GM12878 (cell line): ENCODE results near the gene KIF11. TPM values are rescaled to one million over a fixed set of nuclear protein-coding genes. Genes with fewer than 3 reads are reported as not detected.

Experiments used
- ATAC-seq: fragments of 200-7000 bp; cut with Tn5 transposase; 3 replicates; pipeline ENCODE4 v1.9.1; 2020; ENCODE audit warnings: mild to moderate bottlenecking, moderate library complexity
- BruUV-seq: library from RNA; stranded (reverse); fragments of 400-500 nt; replicated peaks from 2 replicates; lab custom pipeline; 2021; lab: Mats Ljungman, UMichigan
- CTCF ChIA-PET: fragments of 300-600 bp; sonication (Branson Sonifier 250); formaldehyde crosslinking; extraction: SDS; loops from one replicate; lab custom pipeline; 2021; ENCODE audit warnings: inconsistent platforms; lab: Yijun Ruan, JAX
- POLR2A ChIA-PET: fragments of 350-600 bp; formaldehyde crosslinking; extraction: SDS; loops from one replicate; lab custom pipeline; 2021; ENCODE audit warnings: inconsistent platforms; lab: Charles Lee
- RAD21 ChIA-PET: fragments of 300-600 bp; sonication (Branson Sonifier 250); formaldehyde crosslinking; loops from one replicate; lab custom pipeline; 2023; ENCODE audit warnings: antibody characterized with exemption; ENCODE audit not compliant: unreplicated experiment; lab: Charles Lee
- SMC1A ChIA-PET: fragments of 300-600 bp; sonication (Branson Sonifier 250); formaldehyde crosslinking; loops from one replicate; lab custom pipeline; 2023; ENCODE audit not compliant: unreplicated experiment, uncharacterized antibody; lab: Charles Lee
- DNase-seq: peaks from one replicate; pipeline ENCODE4 v3.0.0-alpha.2; 2011; ENCODE audit warnings: low read depth, low spot score
- FAIRE-seq: peaks from 3 replicates; lab custom pipeline; 2011; peaks lifted over from hg19 to GRCh38; lab: Jason Lieb, UNC
- H2AFZ ChIP-seq: 2 replicates; pipeline ENCODE4 v1.6.0; 2011; ENCODE audit warnings: low read depth, low read length, control low read depth; ENCODE audit not compliant: control insufficient read depth
- H3K27ac ChIP-seq: 2 replicates; pipeline ENCODE4 v1.5.1; 2011; ENCODE audit warnings: control low read depth; ENCODE audit not compliant: control insufficient read depth, insufficient read depth
- H3K27me3 ChIP-seq, 2 experiments: replicated peaks in 1 of 2; 2 replicates each; pipeline versions ENCODE4 v1.6.0 to v1.6.1; 2011; ENCODE audit warnings: low read length in 1 of 2; ENCODE audit not compliant: control insufficient read depth in 2 of 2, insufficient read depth in 2 of 2
- H3K36me3 ChIP-seq, 2 experiments: 2 replicates each; pipeline ENCODE4 v1.5.1; 2011; ENCODE audit warnings: low read length in 1 of 2; ENCODE audit not compliant: control insufficient read depth in 2 of 2, insufficient read depth in 2 of 2
- H3K4me1 ChIP-seq: 2 replicates; pipeline ENCODE4 v1.6.1; 2011; ENCODE audit warnings: mild to moderate bottlenecking, low read length, moderate library complexity, mixed read lengths; ENCODE audit not compliant: control insufficient read depth, insufficient read depth
- H3K4me2 ChIP-seq: 2 replicates; pipeline ENCODE4 v1.6.0; 2011; ENCODE audit warnings: control low read depth; ENCODE audit not compliant: control insufficient read depth, insufficient read depth
- H3K4me3 ChIP-seq: fragments of 200-600 bp; sonication (generic); 2 replicates; pipeline ENCODE4 v1.5.1; 2016
- H3K79me2 ChIP-seq: 2 replicates; pipeline ENCODE4 v1.6.0; 2011; ENCODE audit warnings: low read length; ENCODE audit not compliant: control insufficient read depth, insufficient read depth
- H3K9ac ChIP-seq: 2 replicates; pipeline ENCODE4 v1.8.0; 2011; ENCODE audit warnings: low read length, control low read depth, mixed read lengths; ENCODE audit not compliant: control insufficient read depth, insufficient read depth
- H3K9me3 ChIP-seq: replicated peaks from 3 replicates; pipeline ENCODE4 v1.5.1; 2011; ENCODE audit warnings: mild to moderate bottlenecking, low read length; ENCODE audit not compliant: control insufficient read depth, insufficient read depth
- H4K20me1 ChIP-seq: 2 replicates; pipeline ENCODE4 v1.6.0; 2011; ENCODE audit not compliant: control insufficient read depth, insufficient read depth
- BCLAF1 ChIP-seq: fragments of 450-650 bp; IDR thresholded peaks from 2 replicates; pipeline ENCODE4 v1.6.1; 2017; ENCODE audit warnings: antibody characterized with exemption, mild to moderate bottlenecking, moderate library complexity
- BHLHE40 ChIP-seq, 2 experiments: fragments of 450-650 bp in 1 of 2; IDR thresholded peaks; 2 replicates each; pipeline ENCODE4 v1.6.1; 2011 to 2017; ENCODE audit warnings: low read depth in 2 of 2, borderline replicate concordance in 1 of 2, improper control_type of control experiment in 1 of 2, low read length in 1 of 2, mild to moderate bottlenecking in 1 of 2
- CREM ChIP-seq: IDR thresholded peaks from 2 replicates; pipeline ENCODE4 v1.6.1; 2014; ENCODE audit warnings: antibody characterized with exemption, low read depth
- MYB ChIP-seq: fragments of 150-350 bp; IDR thresholded peaks from 2 replicates; pipeline ENCODE4 v1.6.1; 2014; ENCODE audit warnings: mild to moderate bottlenecking, low read depth, low read length, borderline replicate concordance
- NBN ChIP-seq: fragments of 450-650 bp; IDR thresholded peaks from 2 replicates; pipeline ENCODE4 v1.6.1; 2016
- STAT3 ChIP-seq: IDR thresholded peaks from 2 replicates; pipeline ENCODE4 v1.6.1; 2011; ENCODE audit warnings: low read depth, low read length, improper control_type of control experiment
- TBL1XR1 ChIP-seq: IDR thresholded peaks from 2 replicates; pipeline ENCODE4 v1.6.1; 2012; ENCODE audit warnings: low read depth, low read length, improper control_type of control experiment
- ZBTB4 ChIP-seq: fragments of 450-650 bp; formaldehyde crosslinking; IDR thresholded peaks from 2 replicates; pipeline ENCODE4 v1.4.0; 2022; ENCODE audit warnings: mild to moderate bottlenecking, moderate library complexity
- ZNF207 ChIP-seq: fragments of 450-650 bp; IDR thresholded peaks from 2 replicates; pipeline ENCODE4 v1.6.1; 2014; ENCODE audit warnings: antibody characterized with exemption, mild to moderate bottlenecking, borderline replicate concordance
- in situ Hi-C: fragments of 300-500 bp; cut with MboI; formaldehyde crosslinking; loops from 9 replicates; pipeline ENCODE4 v1.14.3; 2018; ENCODE audit warnings: mixed read lengths
- intact Hi-C: fragments of 100-400 bp; cut with micrococcal nuclease; formaldehyde crosslinking; loops from one replicate; pipeline ENCODE4 v1.14.2; 2022; ENCODE audit not compliant: unreplicated experiment
- polyA plus RNA-seq, 11 experiments: library from polyadenylated mRNA; depleted of rRNA in 4 of 11; unstranded in 6 of 11; stranded (reverse) in 5 of 11; fragments of >200 nt; fragmentation: Nextera tagmentation in 4 of 11; fragmentation: Illumina TruSeq in 1 of 11; extraction: Ambion mirVana in 4 of 11; extraction: Trizol in 1 of 11; gene quantifications; 1 replicate in 1 of 11; 2 replicates in 10 of 11; pipeline versions ENCODE4 v1.2.1 to v1.2.3, GENCODE V29; 2011 to 2016; ENCODE audit warnings: inconsistent platforms in 2 of 11, missing spikeins in 2 of 11, low read depth in 1 of 11
- total RNA-seq, 4 experiments: library from RNA; depleted of rRNA in 3 of 4; stranded (reverse); fragments of >200 nt in 3 of 4; fragmentation: Illumina TruSeq in 1 of 4; extraction: Trizol in 1 of 4; gene quantifications; 2 replicates each; pipeline versions ENCODE4 v1.2.1 to v1.2.3, GENCODE V29; 2013 to 2021
- TF ChIP-seq, protein P1 (sequence below): IDR thresholded peaks from 2 replicates; pipeline ENCODE4 v1.6.1; 2011; ENCODE audit warnings: borderline replicate concordance, low read depth, mild to moderate bottlenecking, moderate library complexity, low read length; ENCODE audit not compliant: insufficient read depth, poor library complexity, severe bottlenecking
- TF ChIP-seq, protein P2 (sequence below): fragments of 450-650 bp; IDR thresholded peaks from 2 replicates; pipeline ENCODE4 v1.6.1; 2017; ENCODE audit warnings: low read depth, mild to moderate bottlenecking, moderate library complexity

The KIF11 gene
- total and polyA plus RNA-seq, 10 of the 15 experiments (the other 5 are each of a cell fraction or from before 2014, with no cell fraction given): 14.1 to 79.8 (median 41.9) TPM

- CTCF ChIA-PET: no interaction called here
- TF ChIP-seq CREM (no peak), BCLAF1 (no peak), ZBTB4 (CRISPR knock-in tag) (no peak), TBL1XR1 (no peak), BHLHE40 (IDR thresholded peaks at IDR 0.05; ENCODE audit: borderline replicate concordance in 1 of 2, low read depth in 2 of 2, low read length in 1 of 2) (no peak), STAT3 (no peak), NBN (no peak), MYB (no peak), ZNF207 (no peak)
- TF ChIP-seq, protein P1, sequence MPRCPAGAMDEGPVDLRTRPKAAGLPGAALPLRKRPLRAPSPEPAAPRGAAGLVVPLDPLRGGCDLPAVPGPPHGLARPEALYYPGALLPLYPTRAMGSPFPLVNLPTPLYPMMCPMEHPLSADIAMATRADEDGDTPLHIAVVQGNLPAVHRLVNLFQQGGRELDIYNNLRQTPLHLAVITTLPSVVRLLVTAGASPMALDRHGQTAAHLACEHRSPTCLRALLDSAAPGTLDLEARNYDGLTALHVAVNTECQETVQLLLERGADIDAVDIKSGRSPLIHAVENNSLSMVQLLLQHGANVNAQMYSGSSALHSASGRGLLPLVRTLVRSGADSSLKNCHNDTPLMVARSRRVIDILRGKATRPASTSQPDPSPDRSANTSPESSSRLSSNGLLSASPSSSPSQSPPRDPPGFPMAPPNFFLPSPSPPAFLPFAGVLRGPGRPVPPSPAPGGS: no peak
- TF ChIP-seq, protein P2, sequence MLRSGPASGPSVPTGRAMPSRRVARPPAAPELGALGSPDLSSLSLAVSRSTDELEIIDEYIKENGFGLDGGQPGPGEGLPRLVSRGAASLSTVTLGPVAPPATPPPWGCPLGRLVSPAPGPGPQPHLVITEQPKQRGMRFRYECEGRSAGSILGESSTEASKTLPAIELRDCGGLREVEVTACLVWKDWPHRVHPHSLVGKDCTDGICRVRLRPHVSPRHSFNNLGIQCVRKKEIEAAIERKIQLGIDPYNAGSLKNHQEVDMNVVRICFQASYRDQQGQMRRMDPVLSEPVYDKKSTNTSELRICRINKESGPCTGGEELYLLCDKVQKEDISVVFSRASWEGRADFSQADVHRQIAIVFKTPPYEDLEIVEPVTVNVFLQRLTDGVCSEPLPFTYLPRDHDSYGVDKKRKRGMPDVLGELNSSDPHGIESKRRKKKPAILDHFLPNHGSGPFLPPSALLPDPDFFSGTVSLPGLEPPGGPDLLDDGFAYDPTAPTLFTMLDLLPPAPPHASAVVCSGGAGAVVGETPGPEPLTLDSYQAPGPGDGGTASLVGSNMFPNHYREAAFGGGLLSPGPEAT: no peak
- Histone ChIP-seq H3K4me1 (no peaks in the 10 kb centered on the region), H3K9me3 (peaks cover 3% of the 10 kb centered on the region; the same call in 2 of the 3 replicates), H3K27me3 (no peaks in the 10 kb centered on the region), H3K4me3 (no peak overlapping the region), H3K9ac (no peak overlapping the region), H3K36me3 (peaks cover 11 to 33% of the 10 kb centered on the region in 2 experiments; a peak in 3 of 4 replicates), H2AFZ (no peak overlapping the region), H3K79me2 (no peaks in the 10 kb centered on the region), H3K4me2 (no peak overlapping the region), H4K20me1 (no peaks in the 10 kb centered on the region), H3K27ac (no peak overlapping the region)
- FAIRE-seq: no peak
- intact Hi-C loops (no loop called here), in situ Hi-C loops (no loop called here)
- RAD21 ChIA-PET: interaction anchor here (0.7 kb wide), 1 partner anchor 262 kb away, joined by 5 read pairs; no protein-coding TSS in a partner anchor
- no peak for DNase-seq
- SMC1A ChIA-PET: no interaction called here
- POLR2A ChIA-PET: interaction anchor here (0.7 kb wide), 2 partner anchors 16 to 28 kb away, joined by 3 read pairs; no protein-coding TSS in a partner anchor
- no peak for ATAC-seq
- no TSS peak for BruUV-seq
Observed at GRCh38 chr10:92619368-92619767, 26.4 kb downstream of the KIF11 start.
